ENCODE measurements around the gene CYYR1.

CYYR1 gene

DNA sequence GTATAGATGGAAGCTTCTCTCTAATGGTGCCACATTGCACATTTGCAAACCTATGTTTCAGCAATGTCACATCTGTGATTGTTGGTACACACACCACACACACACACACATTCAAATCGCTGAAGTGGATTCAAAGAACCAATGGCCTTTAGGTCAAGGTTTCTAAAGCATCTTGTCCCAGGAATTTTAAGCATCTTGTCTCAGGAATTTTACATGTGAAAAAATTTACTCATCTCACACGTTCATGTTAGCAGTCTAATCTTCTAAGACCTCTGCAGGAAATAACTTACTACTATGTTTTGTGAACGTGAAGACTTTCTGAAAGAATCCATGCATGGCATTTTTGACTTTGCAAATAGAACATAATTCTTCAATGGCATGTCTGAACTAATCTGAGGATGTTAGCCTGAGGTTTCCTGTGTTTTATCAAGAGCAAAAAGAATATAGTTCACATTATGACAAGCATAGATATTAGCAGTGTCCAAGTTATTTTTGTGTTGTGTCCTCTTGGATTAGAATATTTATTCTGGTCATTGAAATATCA, 125.1 kb downstream of the CYYR1 start:
- TF ChIP-seq, protein P1, sequence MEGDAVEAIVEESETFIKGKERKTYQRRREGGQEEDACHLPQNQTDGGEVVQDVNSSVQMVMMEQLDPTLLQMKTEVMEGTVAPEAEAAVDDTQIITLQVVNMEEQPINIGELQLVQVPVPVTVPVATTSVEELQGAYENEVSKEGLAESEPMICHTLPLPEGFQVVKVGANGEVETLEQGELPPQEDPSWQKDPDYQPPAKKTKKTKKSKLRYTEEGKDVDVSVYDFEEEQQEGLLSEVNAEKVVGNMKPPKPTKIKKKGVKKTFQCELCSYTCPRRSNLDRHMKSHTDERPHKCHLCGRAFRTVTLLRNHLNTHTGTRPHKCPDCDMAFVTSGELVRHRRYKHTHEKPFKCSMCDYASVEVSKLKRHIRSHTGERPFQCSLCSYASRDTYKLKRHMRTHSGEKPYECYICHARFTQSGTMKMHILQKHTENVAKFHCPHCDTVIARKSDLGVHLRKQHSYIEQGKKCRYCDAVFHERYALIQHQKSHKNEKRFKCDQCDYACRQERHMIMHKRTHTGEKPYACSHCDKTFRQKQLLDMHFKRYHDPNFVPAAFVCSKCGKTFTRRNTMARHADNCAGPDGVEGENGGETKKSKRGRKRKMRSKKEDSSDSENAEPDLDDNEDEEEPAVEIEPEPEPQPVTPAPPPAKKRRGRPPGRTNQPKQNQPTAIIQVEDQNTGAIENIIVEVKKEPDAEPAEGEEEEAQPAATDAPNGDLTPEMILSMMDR (IDR thresholded peaks at IDR 0.05): no peak

DNA sequence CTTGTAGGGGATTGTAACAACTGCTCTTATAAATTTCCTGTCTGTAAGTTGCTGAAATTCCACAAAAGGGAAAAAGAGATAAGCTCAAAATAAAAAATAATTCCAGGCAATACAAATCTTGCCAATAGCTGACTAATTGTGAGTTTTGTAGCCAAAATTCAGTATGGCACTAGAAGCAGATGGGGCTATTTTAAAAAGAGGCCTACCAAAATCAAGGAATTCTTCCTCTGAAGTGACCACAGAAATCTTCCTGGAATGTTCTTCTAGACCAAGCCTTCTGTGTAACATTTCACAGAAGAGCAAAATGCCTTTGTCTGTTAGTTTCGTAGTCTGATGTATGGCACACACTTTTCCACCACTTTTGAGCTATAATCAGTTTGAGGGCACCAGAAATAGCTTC, 127.6 kb downstream of the CYYR1 start:
- TF ChIP-seq, protein P1 (IDR thresholded peaks at IDR 0.05): no peak

DNA sequence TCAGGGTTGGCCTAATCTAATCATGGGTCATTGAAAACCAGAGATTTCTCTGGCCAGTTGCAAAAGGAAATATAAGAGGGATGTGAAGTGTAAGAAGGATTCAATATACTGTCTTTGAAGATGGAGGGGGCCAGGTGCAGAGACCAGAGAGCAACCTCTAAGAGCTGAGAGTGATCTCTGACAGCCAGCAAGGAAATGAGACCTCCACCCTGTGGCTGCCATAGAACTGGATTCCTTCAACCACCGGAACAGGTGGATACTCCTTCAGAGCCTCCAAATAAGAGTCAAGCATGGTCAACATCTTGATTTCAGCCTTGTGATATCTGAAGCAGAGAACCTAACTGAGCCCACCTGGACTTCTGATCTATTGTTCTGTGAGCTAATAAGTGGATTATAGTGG, 128.4 kb downstream of the CYYR1 start:
- TF ChIP-seq, protein P1 (IDR thresholded peaks at IDR 0.05): no peak

DNA sequence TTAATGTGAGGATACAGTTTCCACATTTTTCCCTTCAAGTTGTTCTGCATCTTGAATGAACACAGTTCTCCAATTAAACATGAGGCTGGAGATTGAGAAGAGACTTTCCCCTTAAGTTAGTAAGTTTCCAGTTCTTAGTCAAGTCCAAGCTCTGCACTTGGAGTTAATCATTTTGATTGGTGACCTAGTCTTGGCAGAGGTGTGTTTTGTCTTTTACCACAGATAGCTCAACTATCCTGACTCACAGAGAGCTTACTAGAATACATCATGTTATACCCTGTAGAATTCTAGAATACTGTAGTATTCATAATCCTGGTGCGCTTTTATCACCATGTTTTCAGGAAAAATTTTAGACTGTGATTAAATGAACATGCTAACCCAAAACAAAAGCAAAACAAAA, 129.2 kb downstream of the CYYR1 start:
- TF ChIP-seq, protein P1 (IDR thresholded peaks at IDR 0.05): no peak

DNA sequence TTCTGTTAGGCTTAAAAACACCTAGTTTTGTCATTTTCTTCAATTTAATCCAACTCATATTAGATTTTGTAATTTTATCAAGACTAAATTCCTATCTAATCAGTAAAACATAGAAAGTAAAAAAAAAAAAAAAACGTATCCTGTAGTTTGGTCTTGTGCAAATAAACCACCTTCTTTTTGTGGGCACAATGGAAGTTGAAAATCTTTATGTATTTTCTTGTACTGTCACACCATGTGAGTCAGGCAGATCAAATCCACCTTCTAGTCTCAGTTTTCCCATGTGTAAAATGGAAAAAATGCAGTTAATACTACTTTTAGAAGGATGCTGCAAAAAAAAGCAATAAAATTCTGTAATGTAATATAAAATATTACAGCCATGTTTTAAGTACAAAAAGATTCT, 129.8 kb downstream of the CYYR1 start:
- TF ChIP-seq, protein P1 (IDR thresholded peaks at IDR 0.05): no peak

DNA sequence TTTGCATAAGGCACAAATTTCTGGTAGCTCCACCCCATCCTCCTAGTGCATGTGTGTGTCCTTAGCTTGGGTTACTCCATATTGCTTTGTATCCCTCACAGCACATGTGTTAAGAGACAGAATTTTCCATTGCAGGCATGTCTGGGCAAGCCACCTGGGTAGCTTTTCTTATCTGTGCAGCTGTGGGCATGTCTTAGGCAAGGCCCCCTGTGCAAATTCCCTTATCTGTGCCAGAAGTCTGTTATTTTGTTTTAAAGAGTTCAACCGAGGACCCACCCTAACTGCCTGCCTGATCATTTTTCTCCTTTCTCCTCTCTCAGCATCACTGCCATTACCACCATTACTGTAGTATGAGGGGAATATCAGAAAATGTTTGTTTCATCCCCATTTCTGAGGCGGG, 131.9 kb downstream of the CYYR1 start:
- TF ChIP-seq, protein P1 (IDR thresholded peaks at IDR 0.05): no peak

DNA sequence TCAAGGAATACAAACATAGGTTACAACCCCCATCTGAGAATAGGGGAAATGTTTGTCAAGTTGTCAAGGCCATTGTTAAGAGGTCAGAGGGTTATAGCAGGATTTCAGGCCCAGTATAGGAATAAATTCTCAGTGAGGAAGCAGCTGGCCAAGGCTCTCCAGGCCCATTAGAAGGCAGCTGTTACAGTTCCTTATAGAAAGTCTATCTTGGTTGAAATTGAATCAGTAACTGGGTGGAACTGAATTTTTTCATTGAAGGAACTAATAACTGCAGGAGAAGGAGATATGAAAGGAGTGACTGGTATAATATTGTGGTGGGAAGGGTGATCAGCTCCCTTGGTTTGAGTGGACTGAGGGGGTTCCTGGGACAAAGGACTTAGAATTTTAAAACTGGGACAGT, 134.1 kb downstream of the CYYR1 start:
- TF ChIP-seq, protein P1 (IDR thresholded peaks at IDR 0.05): no peak
